ENCODE data around the gene EEFSEC. TPM values are rescaled to one million over a fixed set of nuclear protein-coding genes. Genes with fewer than 3 reads are reported as not detected.

EEFSEC gene
- total and polyA plus RNA-seq, 2 of the 8 experiments (the other 6 are each of a cell fraction or from before 2014, with no cell fraction given): 13.1 to 19.8 TPM

DNA sequence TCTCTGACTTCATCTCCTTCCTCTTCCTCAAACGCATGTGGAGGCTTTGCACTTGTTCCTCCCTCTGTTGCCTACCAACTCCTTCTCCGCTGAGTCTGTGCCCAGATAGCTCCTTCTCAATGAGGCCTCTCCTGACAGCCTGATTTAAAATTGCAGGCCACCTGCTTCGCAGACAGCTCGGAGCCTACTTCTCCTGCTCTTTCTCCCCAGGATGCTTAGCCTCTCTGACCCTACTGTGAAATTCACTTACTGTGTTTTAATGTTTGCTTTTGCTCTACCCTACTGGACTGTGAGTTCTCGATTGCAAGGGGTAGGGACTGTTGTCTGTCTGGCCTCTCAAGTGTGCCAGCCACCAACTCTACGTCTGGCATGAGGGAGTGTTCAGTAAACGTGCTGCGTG is 83.4 kb downstream of the EEFSEC start:
- Histone ChIP-seq H2AFZ (ENCODE audit: low read length) (no peak overlapping the region), H3K9me3 (ENCODE audit: insufficient read depth in 2 of 2, low read depth in 1 of 2, low read length in 1 of 2) (no peaks in the 10 kb centered on the region), H3K79me2 (ENCODE audit: control insufficient read depth in 1 of 2, insufficient read depth in 2 of 2, low read length in 2 of 2) (no peaks in the 10 kb centered on the region), H4K5ac (ENCODE audit: insufficient read length, low read depth, low read length) (no peak overlapping the region), H2BK20ac (ENCODE audit: low read length) (no peak overlapping the region; the same call in 1 of the 2 replicates), H3K14ac (ENCODE audit: insufficient read length) (no peak overlapping the region), H2BK12ac (ENCODE audit: low read depth, low read length) (no peak overlapping the region), H3K27me3 (replicated peaks in 1 of 4; ENCODE audit: control insufficient read depth in 3 of 4, extremely low read depth in 1 of 4, insufficient read depth in 3 of 4, low read length in 3 of 4) (no peaks in the 10 kb centered on the region), H3K23me2 (ENCODE audit: low read depth, low read length) (no peaks in the 10 kb centered on the region), H3K4me1 (replicated peaks in 1 of 4; ENCODE audit: control insufficient read depth in 3 of 4, insufficient read depth in 4 of 4, low read length in 3 of 4) (peaks cover 0 to 5% (median under 1%) of the 10 kb centered on the region in 4 experiments; a peak in 3 of 7 replicates), H3K23ac (ENCODE audit: insufficient read length) (no peak overlapping the region), H3K4me2 (ENCODE audit: insufficient read depth in 1 of 2, low read depth in 2 of 2, low read length in 2 of 2) (no peak overlapping the region), H3K9ac (replicated peaks in 1 of 4; ENCODE audit: extremely low read depth in 1 of 4, low read depth in 3 of 4, low read length in 3 of 4) (no peak overlapping the region), H3K4ac (replicated peaks; ENCODE audit: insufficient read length, low read depth, low read length) (no peak overlapping the region), H3K79me1 (ENCODE audit: low read depth, low read length) (peaks cover 5% of the 10 kb centered on the region; the same call in 1 of the 2 replicates), H4K8ac (ENCODE audit: extremely low read depth, insufficient read depth, low read length) (no peak overlapping the region), H3K56ac (replicated peaks; ENCODE audit: insufficient read length, low read depth, low read length) (no peak overlapping the region), H3K4me3 (ENCODE audit: extremely low read depth in 1 of 4, insufficient read depth in 2 of 4, low read depth in 3 of 4, low read length in 4 of 4) (no peak overlapping the region), H2AK5ac (ENCODE audit: low read depth, low read length) (no peak overlapping the region), H3K18ac (ENCODE audit: extremely low read depth, low read length) (no peak overlapping the region), H4K20me1 (replicated peaks in 1 of 2; ENCODE audit: control insufficient read depth in 1 of 2, insufficient read depth in 2 of 2, low read length in 2 of 2) (no peaks in the 10 kb centered on the region), H2BK5ac (ENCODE audit: low read depth, low read length) (no peak overlapping the region), H3K27ac (ENCODE audit: low read depth, low read length) (no peak overlapping the region), H4K91ac (replicated peaks; ENCODE audit: insufficient read length, low read length) (no peak overlapping the region), H2BK120ac (replicated peaks; ENCODE audit: low read depth, low read length) (no peak overlapping the region), H3K36me3 (ENCODE audit: control insufficient read depth in 2 of 4, insufficient read depth in 4 of 4, low read length in 3 of 4) (no peaks in the 10 kb centered on the region), H2BK15ac (ENCODE audit: low read length) (no peak overlapping the region)
- 86% methylated on average over 8 of the region's 8 CpGs; no CpG with 5 or more reads in 1 of the 2 experiments for WGBS, 2 experiments (ENCODE audit: extremely low coverage in 1 of 2, insufficient coverage in 1 of 2, insufficient read length in 1 of 2, insufficient replicate concordance in 2 of 2, low coverage in 1 of 2, low lambda C conversion rate in 2 of 2, missing lambda C conversion rate in 1 of 2)
- FAIRE-seq (no peak), DNase-seq (ENCODE audit: low read depth in 1 of 2, low spot score in 2 of 2) (peak in 1 of 2 experiments; percentile 22)
- ChIA-PET POLR2A (ENCODE audit: partially characterized antibody) (no interaction called here), CTCF (ENCODE audit: partially characterized antibody) (interaction anchor here (0.6 to 6.6 kb wide), 6 partner anchors 10 to 133 kb away, joined by 3 to 43 read pairs (median 4); no protein-coding TSS in a partner anchor)
- no peak for TF ChIP-seq TBP (IDR thresholded peaks at IDR 0.05; ENCODE audit: low read depth, low read length)
